Astrocyte (in vitro differentiated cells and primary cell): ENCODE data around the gene AGPAT4. TPM values are rescaled to one million over a fixed set of nuclear protein-coding genes. Genes with fewer than 3 reads are reported as not detected.

Source experiments
- DNase-seq: peaks from one replicate; pipeline ENCODE4 v3.0.0-alpha.2; 2010; ENCODE audit warnings: low read depth
- FAIRE-seq: peaks from 2 replicates; lab custom pipeline; 2011; peaks lifted over from hg19 to GRCh38; lab: Jason Lieb, UNC
- H2AFZ ChIP-seq: 2 replicates; pipeline ENCODE4 v1.6.0; 2012; ENCODE audit warnings: low read depth, low read length, inconsistent platforms
- H3K27ac ChIP-seq: 2 replicates; pipeline ENCODE4 v1.5.1; 2011; ENCODE audit warnings: low read depth, low read length, inconsistent platforms
- H3K27me3 ChIP-seq: 2 replicates; pipeline ENCODE4 v1.6.0; 2011; ENCODE audit warnings: low read length, inconsistent platforms; ENCODE audit not compliant: insufficient read depth
- H3K36me3 ChIP-seq: 2 replicates; pipeline ENCODE4 v1.5.1; 2011; ENCODE audit warnings: low read length, inconsistent platforms; ENCODE audit not compliant: insufficient read depth
- H3K4me1 ChIP-seq: 2 replicates; pipeline ENCODE4 v1.5.1; 2011; ENCODE audit warnings: low read length, inconsistent platforms; ENCODE audit not compliant: insufficient read depth
- H3K4me2 ChIP-seq: 2 replicates; pipeline ENCODE4 v1.6.0; 2012; ENCODE audit warnings: low read length, inconsistent platforms
- H3K4me3 ChIP-seq: 2 replicates; pipeline ENCODE4 v1.5.1; 2011; ENCODE audit warnings: low read depth, mild to moderate bottlenecking, low read length, inconsistent platforms; ENCODE audit not compliant: insufficient read depth
- H3K79me2 ChIP-seq: 2 replicates; pipeline ENCODE4 v1.6.0; 2012; ENCODE audit warnings: mild to moderate bottlenecking, low read length, inconsistent platforms; ENCODE audit not compliant: insufficient read depth
- H3K9ac ChIP-seq: 2 replicates; pipeline ENCODE4 v1.6.0; 2012; ENCODE audit warnings: mild to moderate bottlenecking, low read length, inconsistent platforms
- H3K9me3 ChIP-seq: 2 replicates; pipeline ENCODE4 v1.5.1; 2012; ENCODE audit warnings: low read depth, mild to moderate bottlenecking, low read length, inconsistent platforms; ENCODE audit not compliant: insufficient read depth
- H4K20me1 ChIP-seq: 2 replicates; pipeline ENCODE4 v1.6.0; 2012; ENCODE audit warnings: low read length, inconsistent platforms; ENCODE audit not compliant: insufficient read depth
- H3K27ac Mint-ChIP-seq: one replicate; pipeline ENCODE4 v1.8.0; 2021; ENCODE audit warnings: mild to moderate bottlenecking, mixed read lengths; ENCODE audit not compliant: unreplicated experiment
- H3K27me3 Mint-ChIP-seq: one replicate; pipeline ENCODE4 v1.8.0; 2021; ENCODE audit warnings: low read depth, mixed read lengths; ENCODE audit not compliant: unreplicated experiment
- H3K36me3 Mint-ChIP-seq: one replicate; pipeline ENCODE4 v1.8.0; 2021; ENCODE audit warnings: low read depth, mixed read lengths; ENCODE audit not compliant: unreplicated experiment
- H3K4me1 Mint-ChIP-seq: one replicate; pipeline ENCODE4 v1.8.0; 2021; ENCODE audit warnings: low read depth, mixed read lengths; ENCODE audit not compliant: unreplicated experiment
- H3K4me3 Mint-ChIP-seq: one replicate; pipeline ENCODE4 v1.8.0; 2021; ENCODE audit warnings: mild to moderate bottlenecking, moderate library complexity, mixed read lengths; ENCODE audit not compliant: unreplicated experiment
- H3K9me3 Mint-ChIP-seq: one replicate; pipeline ENCODE4 v1.8.0; 2021; ENCODE audit warnings: mild to moderate bottlenecking, mixed read lengths; ENCODE audit not compliant: unreplicated experiment
- EZH2 ChIP-seq: IDR thresholded peaks from 2 replicates; pipeline ENCODE4 v1.6.1; 2012; ENCODE audit warnings: mild to moderate bottlenecking, low read length, inconsistent platforms; ENCODE audit not compliant: insufficient read depth
- total RNA-seq: library from RNA; stranded (reverse); gene quantifications from 2 replicates; pipeline ENCODE4 v1.2.1, GENCODE V29; 2021
- TF ChIP-seq, protein P1 (sequence below): IDR thresholded peaks from 2 replicates; pipeline ENCODE4 v1.5.1; 2011; ENCODE audit warnings: low read depth, mild to moderate bottlenecking, inconsistent platforms, low read length, moderate library complexity; ENCODE audit not compliant: insufficient read depth

The AGPAT4 gene
- total RNA-seq, 1 donor from 2014 or later, result 27.2 TPM

- FAIRE-seq (no peak), DNase-seq (no peak)
- H3K27me3 Mint-ChIP-seq, result no peaks in the 10 kb centered on the region
- no peaks in the 10 kb centered on the region for H3K27me3 ChIP-seq
- no peaks in the 10 kb centered on the region for H3K9me3 ChIP-seq
- no peaks in the 10 kb centered on the region for H3K4me1 Mint-ChIP-seq
- H3K79me2 ChIP-seq, result no peaks in the 10 kb centered on the region
- H3K9ac ChIP-seq, result no peak overlapping the region
- no peak overlapping the region for H3K4me3 ChIP-seq
- H4K20me1 ChIP-seq, result peaks cover 6% of the 10 kb centered on the region
- no peak overlapping the region for H3K4me3 Mint-ChIP-seq
- H3K4me2 ChIP-seq, result no peak overlapping the region
- H3K36me3 ChIP-seq, result peaks cover 10% of the 10 kb centered on the region
- H3K36me3 Mint-ChIP-seq, result peaks cover 14% of the 10 kb centered on the region
- H3K27ac Mint-ChIP-seq, result no peak overlapping the region
- no peak overlapping the region for H2AFZ ChIP-seq
- TF ChIP-seq, protein P1, sequence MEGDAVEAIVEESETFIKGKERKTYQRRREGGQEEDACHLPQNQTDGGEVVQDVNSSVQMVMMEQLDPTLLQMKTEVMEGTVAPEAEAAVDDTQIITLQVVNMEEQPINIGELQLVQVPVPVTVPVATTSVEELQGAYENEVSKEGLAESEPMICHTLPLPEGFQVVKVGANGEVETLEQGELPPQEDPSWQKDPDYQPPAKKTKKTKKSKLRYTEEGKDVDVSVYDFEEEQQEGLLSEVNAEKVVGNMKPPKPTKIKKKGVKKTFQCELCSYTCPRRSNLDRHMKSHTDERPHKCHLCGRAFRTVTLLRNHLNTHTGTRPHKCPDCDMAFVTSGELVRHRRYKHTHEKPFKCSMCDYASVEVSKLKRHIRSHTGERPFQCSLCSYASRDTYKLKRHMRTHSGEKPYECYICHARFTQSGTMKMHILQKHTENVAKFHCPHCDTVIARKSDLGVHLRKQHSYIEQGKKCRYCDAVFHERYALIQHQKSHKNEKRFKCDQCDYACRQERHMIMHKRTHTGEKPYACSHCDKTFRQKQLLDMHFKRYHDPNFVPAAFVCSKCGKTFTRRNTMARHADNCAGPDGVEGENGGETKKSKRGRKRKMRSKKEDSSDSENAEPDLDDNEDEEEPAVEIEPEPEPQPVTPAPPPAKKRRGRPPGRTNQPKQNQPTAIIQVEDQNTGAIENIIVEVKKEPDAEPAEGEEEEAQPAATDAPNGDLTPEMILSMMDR, result no peak
- TF ChIP-seq EZH2, result no peak
- no peak overlapping the region for H3K27ac ChIP-seq
- H3K4me1 ChIP-seq, result no peaks in the 10 kb centered on the region
- H3K9me3 Mint-ChIP-seq, result peaks cover 2% of the 10 kb centered on the region
Measured at GRCh38 chr6:161141173-161141572, 132.7 kb downstream of the AGPAT4 start.

DNA sequence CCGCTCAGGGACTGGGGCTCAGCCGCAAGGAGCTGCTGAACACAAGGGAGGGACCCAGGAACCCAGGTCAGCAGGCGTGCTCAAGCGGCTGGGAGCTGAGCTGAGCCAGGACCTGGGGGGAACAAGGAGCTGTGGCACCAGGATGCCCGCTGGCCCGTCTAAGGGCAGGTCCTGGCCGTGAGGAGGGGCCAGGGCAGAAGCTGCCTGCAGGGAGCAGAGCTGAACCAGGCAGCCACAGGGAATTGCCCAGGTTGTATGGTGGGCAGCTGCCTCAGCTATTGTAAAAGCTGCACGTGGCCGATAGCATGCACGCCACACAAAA lies 133.3 kb downstream of the AGPAT4 start:
- DNase-seq (no peak), FAIRE-seq (no peak)
- Mint-ChIP-seq H3K4me1 (no peaks in the 10 kb centered on the region), H3K4me3 (no peak overlapping the region), H3K9me3 (peaks cover 2% of the 10 kb centered on the region), H3K27me3 (no peaks in the 10 kb centered on the region), H3K27ac (no peak overlapping the region), H3K36me3 (peaks cover 19% of the 10 kb centered on the region)
- H3K4me2 ChIP-seq, result no peak overlapping the region
- H3K27me3 ChIP-seq, result no peaks in the 10 kb centered on the region
- no peaks in the 10 kb centered on the region for H3K9me3 ChIP-seq
- no peak overlapping the region for H3K4me3 ChIP-seq
- H3K79me2 ChIP-seq, result no peaks in the 10 kb centered on the region
- peaks cover 9% of the 10 kb centered on the region for H3K36me3 ChIP-seq
- H4K20me1 ChIP-seq, result peaks cover 6% of the 10 kb centered on the region
- TF ChIP-seq, protein P1, result no peak
- TF ChIP-seq EZH2, result no peak
- no peak overlapping the region for H3K9ac ChIP-seq
- no peaks in the 10 kb centered on the region for H3K4me1 ChIP-seq
- no peak overlapping the region for H3K27ac ChIP-seq
- H2AFZ ChIP-seq, result no peak overlapping the region

- no peak overlapping the region for H3K4me2 ChIP-seq
- FAIRE-seq, result no peak
- no peaks in the 10 kb centered on the region for H3K4me1 ChIP-seq
- no peaks in the 10 kb centered on the region for H3K27me3 Mint-ChIP-seq
- no peaks in the 10 kb centered on the region for H3K9me3 ChIP-seq
- no peak for DNase-seq
- peaks cover 6% of the 10 kb centered on the region for H4K20me1 ChIP-seq
- H3K36me3 ChIP-seq, result peaks cover 9% of the 10 kb centered on the region
- peaks cover 23% of the 10 kb centered on the region for H3K36me3 Mint-ChIP-seq
- no peaks in the 10 kb centered on the region for H3K4me1 Mint-ChIP-seq
- H3K79me2 ChIP-seq, result no peaks in the 10 kb centered on the region
- no peak overlapping the region for H3K27ac Mint-ChIP-seq
- H3K4me3 Mint-ChIP-seq, result no peak overlapping the region
- H2AFZ ChIP-seq, result no peak overlapping the region
- no peaks in the 10 kb centered on the region for H3K27me3 ChIP-seq
- TF ChIP-seq, protein P1, result no peak
- TF ChIP-seq EZH2, result no peak
- H3K9me3 Mint-ChIP-seq, result peaks cover 2% of the 10 kb centered on the region
- H3K27ac ChIP-seq, result no peak overlapping the region
- no peak overlapping the region for H3K4me3 ChIP-seq
- H3K9ac ChIP-seq, result no peak overlapping the region
Measured at GRCh38 chr6:161139766-161140553, 133.9 kb downstream of the AGPAT4 start.
